ENCODE measurements around the gene KIF6. TPM values are rescaled to one million over a fixed set of nuclear protein-coding genes. Genes with fewer than 3 reads are reported as not detected.

KIF6 gene
- total and polyA plus RNA-seq, 2 donors (not counting 1 experiment from before 2014, with no cell fraction given): not detected

DNA sequence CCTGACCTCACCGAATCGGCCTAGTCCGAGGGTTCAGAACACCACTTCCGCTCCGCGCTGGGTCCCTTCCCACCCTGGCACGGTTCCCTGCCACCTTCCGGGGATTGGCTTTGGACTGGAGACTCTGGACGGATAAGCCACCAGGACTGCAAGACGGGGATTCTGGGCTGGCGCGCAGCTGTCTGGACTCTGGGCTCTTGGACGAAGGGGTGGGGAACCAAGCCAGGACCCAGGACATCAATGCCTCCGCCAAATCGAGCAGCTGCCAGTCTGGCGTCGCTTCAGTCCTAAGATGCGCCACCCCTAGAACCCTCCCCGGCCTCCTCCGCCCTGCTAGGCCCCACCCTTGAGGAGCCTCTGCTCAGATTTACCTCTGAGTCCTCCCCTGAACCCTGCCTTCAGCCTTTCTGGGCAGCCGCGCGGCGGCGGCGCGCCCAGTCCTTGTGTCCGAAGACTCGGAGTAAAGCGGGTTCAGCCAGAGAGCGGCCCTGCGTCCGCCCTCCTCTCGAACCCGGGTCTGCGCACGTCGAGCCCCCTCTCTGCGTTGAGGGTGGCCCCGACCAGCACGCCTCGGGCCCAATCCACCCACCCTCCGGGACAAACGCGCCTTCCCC lies 412.2 kb downstream of the KIF6 start:
- H3K9me3 ChIP-seq (ENCODE audit: control extremely low read depth in 1 of 3, control insufficient read depth in 2 of 3, insufficient read depth in 1 of 3, low read length in 2 of 3): peaks cover 0 to 9% (median 0%) of the 10 kb centered on the region in 3 donors
- H2AFZ ChIP-seq (ENCODE audit: insufficient read depth, low read depth, low read length, poor library complexity, severe bottlenecking): peak overlapping the region; percentile 40
- peak overlapping the region in 1 of 5 experiments; percentile 25 for H3K4me3 ChIP-seq (ENCODE audit: control extremely low read depth in 1 of 5, extremely low read depth in 1 of 5, insufficient read depth in 1 of 5, low read depth in 2 of 5, low read length in 4 of 5)
- Mint-ChIP-seq H3K27ac (no peak overlapping the region), H3K27me3 (peaks cover 39% of the 10 kb centered on the region), H3K4me3 (peak overlapping the region; percentile 37), H3K9me3 (ENCODE audit: insufficient read depth) (no peaks in the 10 kb centered on the region), H3K4me1 (peaks cover 24% of the 10 kb centered on the region)
- intact Hi-C loops (cut with micrococcal nuclease): no loop called here
- 16% methylated on average over 45 of the region's 45 CpGs for WGBS (ENCODE audit: insufficient coverage)
- no peak overlapping the region for H3K27ac ChIP-seq (ENCODE audit: low read length in 2 of 2)
- ChIA-PET CTCF (no interaction called here), POLR2A (no interaction called here)
- peaks cover 0 to 49% (median 23%) of the 10 kb centered on the region in 4 experiments for H3K27me3 ChIP-seq (replicated peaks in 1 of 4; ENCODE audit: control extremely low read depth in 1 of 4, control insufficient read depth in 3 of 4, insufficient read depth in 4 of 4, low read length in 3 of 4)
- peak overlapping the region; percentile 72 for H3K4me2 ChIP-seq (replicated peaks; ENCODE audit: low read depth, low read length, poor library complexity, severe bottlenecking)
- no peak for ATAC-seq (ENCODE audit: low read depth)
- no peak overlapping the region for H3K9ac ChIP-seq (ENCODE audit: low read length)
- DNase-seq: no peak
- H4K20me1 ChIP-seq (ENCODE audit: control insufficient read depth, insufficient read depth, low read length, poor library complexity, severe bottlenecking): no peaks in the 10 kb centered on the region
- no peaks in the 10 kb centered on the region for H3K79me2 ChIP-seq (ENCODE audit: control insufficient read depth, insufficient read depth, low read length)
- TF ChIP-seq CTCF (IDR thresholded peaks at IDR 0.05) (no peak), EZH2 (IDR thresholded peaks at IDR 0.05; ENCODE audit: borderline replicate concordance, insufficient read depth, low read depth, low read length, poor library complexity, severe bottlenecking) (no peak)
- H3K4me1 ChIP-seq (ENCODE audit: control insufficient read depth in 2 of 2, insufficient read depth in 2 of 2, low read length in 2 of 2): peaks cover 21 to 23% of the 10 kb centered on the region in 2 donors
- no peaks in the 10 kb centered on the region for H3K36me3 ChIP-seq (replicated peaks in 1 of 2; ENCODE audit: control extremely low read depth in 1 of 2, control insufficient read depth in 1 of 2, extremely low read depth in 1 of 2, insufficient read depth in 2 of 2, low read length in 1 of 2)

DNA sequence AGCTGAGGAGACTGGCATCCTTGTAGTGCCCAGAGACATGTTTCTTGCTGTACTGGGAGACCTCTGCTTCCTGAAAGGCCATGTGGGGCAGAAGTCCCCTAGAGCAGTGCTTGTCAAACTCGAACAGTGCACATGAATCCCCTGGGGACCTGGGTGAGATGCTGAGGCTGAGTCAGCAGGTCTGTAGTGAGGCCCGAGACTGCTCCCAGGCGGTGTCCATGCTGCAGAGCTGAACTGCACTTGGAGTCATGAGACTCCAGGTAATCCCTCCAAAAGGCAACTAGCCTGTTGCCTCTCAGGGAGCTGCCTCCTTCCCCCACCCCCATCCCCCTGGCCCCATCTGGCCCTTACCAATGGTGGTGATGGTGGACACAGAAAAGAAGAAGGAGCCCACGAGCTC lies 414.7 kb downstream of the KIF6 start:
- no peaks in the 10 kb centered on the region for H3K79me2 ChIP-seq (ENCODE audit: control insufficient read depth, insufficient read depth, low read length)
- peaks cover 21 to 23% of the 10 kb centered on the region in 2 donors for H3K4me1 ChIP-seq (ENCODE audit: control insufficient read depth in 2 of 2, insufficient read depth in 2 of 2, low read length in 2 of 2)
- H3K36me3 ChIP-seq (replicated peaks in 1 of 2; ENCODE audit: control extremely low read depth in 1 of 2, control insufficient read depth in 1 of 2, extremely low read depth in 1 of 2, insufficient read depth in 2 of 2, low read length in 1 of 2): no peaks in the 10 kb centered on the region
- CTCF ChIA-PET: interaction anchor here (0.5 to 11.7 kb wide), 13 partner anchors 9 to 438 kb away, joined by 3 to 241 read pairs (median 5); partner anchors contain the start of gene KCNK16
- H3K27ac ChIP-seq (ENCODE audit: low read length in 2 of 2): no peak overlapping the region
- no peak overlapping the region for H3K9ac ChIP-seq (ENCODE audit: low read length)
- no peaks in the 10 kb centered on the region for H4K20me1 ChIP-seq (ENCODE audit: control insufficient read depth, insufficient read depth, low read length, poor library complexity, severe bottlenecking)
- Mint-ChIP-seq H3K27ac (no peak overlapping the region), H3K4me3 (no peak overlapping the region), H3K4me1 (peaks cover 24% of the 10 kb centered on the region), H3K9me3 (ENCODE audit: insufficient read depth) (no peaks in the 10 kb centered on the region), H3K27me3 (peaks cover 34% of the 10 kb centered on the region)
- no peak overlapping the region for H3K4me2 ChIP-seq (replicated peaks; ENCODE audit: low read depth, low read length, poor library complexity, severe bottlenecking)
- peak; percentile 28 for ATAC-seq (ENCODE audit: low read depth)
- WGBS (ENCODE audit: insufficient coverage): 25% methylated on average over 2 of the region's 4 CpGs
- H3K4me3 ChIP-seq (ENCODE audit: control extremely low read depth in 1 of 5, extremely low read depth in 1 of 5, insufficient read depth in 1 of 5, low read depth in 2 of 5, low read length in 4 of 5): no peak overlapping the region
- H2AFZ ChIP-seq (ENCODE audit: insufficient read depth, low read depth, low read length, poor library complexity, severe bottlenecking): no peak overlapping the region
- intact Hi-C loops (cut with micrococcal nuclease): loop anchor here (1.0 kb wide), 2 partner anchors 144 to 438 kb away; no protein-coding TSS in a partner anchor
- H3K27me3 ChIP-seq (replicated peaks in 1 of 4; ENCODE audit: control extremely low read depth in 1 of 4, control insufficient read depth in 3 of 4, insufficient read depth in 4 of 4, low read length in 3 of 4): peaks cover 0 to 46% (median 23%) of the 10 kb centered on the region in 4 experiments
- TF ChIP-seq CTCF (IDR thresholded peaks at IDR 0.05) (no peak), EZH2 (IDR thresholded peaks at IDR 0.05; ENCODE audit: borderline replicate concordance, insufficient read depth, low read depth, low read length, poor library complexity, severe bottlenecking) (no peak)
- POLR2A ChIA-PET: no interaction called here
- H3K9me3 ChIP-seq (ENCODE audit: control extremely low read depth in 1 of 3, control insufficient read depth in 2 of 3, insufficient read depth in 1 of 3, low read length in 2 of 3): peaks cover 0 to 5% (median 0%) of the 10 kb centered on the region in 3 donors
- no peak for DNase-seq

All from B cell (primary cell).